Thymus (tissue), 11 donors: ENCODE data around the gene FUT8. TPM values are rescaled to one million over a fixed set of nuclear protein-coding genes. Genes with fewer than 3 reads are reported as not detected.
A peak's percentile ranks its signal among the peaks of the same experiment; 100 is the strongest.

Experiments
- DNase-seq, 9 donors: peaks; one replicate each; pipeline ENCODE4 v3.0.0-alpha.2; 2013; ENCODE audit warnings: low spot score in 9 of 9, low read depth in 6 of 9, missing footprints in 1 of 9
- H3K27ac ChIP-seq, 2 donors: one replicate each; pipeline ENCODE4 v1.5.1; 2013; ENCODE audit warnings: control low read depth in 1 of 2, low read depth in 1 of 2, low read length in 1 of 2, mild to moderate bottlenecking in 1 of 2, moderate library complexity in 1 of 2
- H3K27me3 ChIP-seq, 2 donors: one replicate each; pipeline ENCODE4 v1.5.1; 2013; ENCODE audit warnings: low read length in 1 of 2; ENCODE audit not compliant: control insufficient read depth in 2 of 2, insufficient read depth in 1 of 2
- H3K36me3 ChIP-seq, 2 donors: one replicate each; pipeline ENCODE4 v1.5.1; 2013; ENCODE audit warnings: low read length in 1 of 2, mild to moderate bottlenecking in 1 of 2, moderate library complexity in 1 of 2; ENCODE audit not compliant: control insufficient read depth in 2 of 2, insufficient read depth in 2 of 2
- H3K4me1 ChIP-seq, 2 donors: one replicate each; pipeline ENCODE4 v1.5.1; 2013; ENCODE audit warnings: low read length in 2 of 2; ENCODE audit not compliant: control insufficient read depth in 2 of 2, insufficient read depth in 2 of 2
- H3K4me3 ChIP-seq, 2 donors: one replicate each; pipeline ENCODE4 v1.5.1; 2013; ENCODE audit warnings: low read length in 2 of 2, control low read depth in 1 of 2, mild to moderate bottlenecking in 1 of 2
- H3K9me3 ChIP-seq, 2 donors: one replicate each; pipeline ENCODE4 v1.5.1; 2013; ENCODE audit warnings: low read length in 1 of 2, mild to moderate bottlenecking in 1 of 2; ENCODE audit not compliant: control insufficient read depth in 2 of 2, insufficient read depth in 1 of 2
- WGBS: extraction: QIAGEN DNeasy Blood & Tissue Kit; methylation state at CpG from one replicate; pipeline ENCODE4 v1.1.7; 2013; 5-methylcytosine and 5-hydroxymethylcytosine counted together
- polyA plus RNA-seq: library from polyadenylated mRNA; stranded (reverse); fragments of 200-250 nt; gene quantifications from one replicate; pipeline ENCODE4 v1.2.3, GENCODE V29; 2013
- total RNA-seq: library from RNA; stranded (reverse); fragments of 120-200 nt; gene quantifications from one replicate; pipeline ENCODE4 v1.2.4, GENCODE V29; 2013
- donor health status: healthy.

FUT8 gene
- total and polyA plus RNA-seq, 2 donors, result 15.0 to 35.2 TPM

DNA sequence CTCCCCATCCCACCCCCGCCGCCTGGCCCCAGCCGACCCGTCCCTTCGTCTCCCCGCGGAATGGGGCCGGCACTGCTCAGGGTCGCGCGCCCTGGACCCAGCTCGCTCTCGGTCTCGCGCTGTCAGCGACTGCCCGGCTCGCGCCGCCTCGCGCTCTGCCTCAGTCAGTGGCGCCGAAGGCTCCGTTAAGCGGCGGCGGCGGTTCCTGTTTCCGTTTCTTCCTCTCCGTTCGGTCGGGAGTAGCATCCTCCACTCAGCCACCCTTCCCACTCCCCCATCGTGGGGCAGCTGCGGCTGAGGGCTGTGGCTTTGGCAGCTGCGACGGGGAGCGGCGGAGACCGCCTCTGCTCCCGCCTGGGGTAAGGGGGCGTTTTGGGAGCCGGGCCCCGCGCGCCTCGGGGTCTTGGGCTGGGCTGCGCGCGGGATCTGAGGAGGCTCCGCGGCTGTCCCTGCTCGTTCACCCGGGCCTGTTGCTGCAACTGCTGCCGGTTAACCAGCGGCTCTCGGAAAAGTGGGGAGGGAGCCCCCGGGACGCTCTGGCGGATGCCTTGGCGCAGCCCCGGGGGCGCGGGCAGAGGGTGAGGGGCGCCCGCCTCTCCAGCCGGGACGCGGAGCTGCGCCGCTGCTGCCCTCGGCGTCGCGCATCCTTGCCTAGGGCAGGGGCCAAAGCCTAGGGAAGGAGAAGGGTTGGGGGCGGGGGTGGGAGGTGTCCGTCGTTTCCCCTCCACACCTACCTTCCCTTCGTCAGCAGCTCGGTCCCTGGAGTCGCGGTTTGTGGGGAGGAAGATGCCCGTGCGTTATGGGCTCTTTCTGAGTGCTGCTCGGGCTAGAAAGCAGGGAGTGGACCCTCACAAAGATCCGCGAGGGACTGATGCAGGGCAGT, 567 bp downstream of the FUT8 start:
- H3K27ac ChIP-seq, result peak overlapping the region; percentile 94
- no peaks in the 10 kb centered on the region for H3K27me3 ChIP-seq
- H3K4me3 ChIP-seq, result peak overlapping the region; percentile 91 to 92
- DNase-seq, result peak in 7 of 9 donors; percentile 37 to 84 (median 58)
- H3K36me3 ChIP-seq, result no peaks in the 10 kb centered on the region
- WGBS, result under 1% methylated on average over 87 of the region's 87 CpGs
- peaks cover 9% of the 10 kb centered on the region in 2 donors for H3K4me1 ChIP-seq
- no peaks in the 10 kb centered on the region for H3K9me3 ChIP-seq

DNA sequence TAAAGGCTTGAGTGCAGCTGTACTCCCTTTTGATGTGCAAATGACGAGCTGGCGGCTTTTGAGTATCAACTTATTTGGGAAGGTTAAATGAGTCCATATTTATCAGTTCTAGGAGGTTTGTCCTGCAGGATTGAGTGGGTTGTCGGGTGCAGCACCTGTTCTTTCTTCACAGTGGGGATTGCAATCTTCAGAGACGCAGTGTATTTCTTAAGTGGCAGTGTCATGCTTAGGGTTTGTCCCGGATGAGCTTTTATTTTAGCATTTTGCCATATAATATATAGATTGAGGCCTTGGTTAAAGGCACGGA, 1.2 kb downstream of the FUT8 start:
- H3K27ac ChIP-seq, result peak overlapping the region; percentile 63 to 64
- no peaks in the 10 kb centered on the region for H3K9me3 ChIP-seq
- peak overlapping the region; percentile 91 to 92 for H3K4me3 ChIP-seq
- DNase-seq, result peak in 5 of 9 donors; percentile 4 to 57 (median 27)
- 15% methylated on average over 6 of the region's 6 CpGs for WGBS
- no peaks in the 10 kb centered on the region for H3K27me3 ChIP-seq
- H3K4me1 ChIP-seq, result peaks cover 9% of the 10 kb centered on the region in 2 donors
- no peaks in the 10 kb centered on the region for H3K36me3 ChIP-seq

DNA sequence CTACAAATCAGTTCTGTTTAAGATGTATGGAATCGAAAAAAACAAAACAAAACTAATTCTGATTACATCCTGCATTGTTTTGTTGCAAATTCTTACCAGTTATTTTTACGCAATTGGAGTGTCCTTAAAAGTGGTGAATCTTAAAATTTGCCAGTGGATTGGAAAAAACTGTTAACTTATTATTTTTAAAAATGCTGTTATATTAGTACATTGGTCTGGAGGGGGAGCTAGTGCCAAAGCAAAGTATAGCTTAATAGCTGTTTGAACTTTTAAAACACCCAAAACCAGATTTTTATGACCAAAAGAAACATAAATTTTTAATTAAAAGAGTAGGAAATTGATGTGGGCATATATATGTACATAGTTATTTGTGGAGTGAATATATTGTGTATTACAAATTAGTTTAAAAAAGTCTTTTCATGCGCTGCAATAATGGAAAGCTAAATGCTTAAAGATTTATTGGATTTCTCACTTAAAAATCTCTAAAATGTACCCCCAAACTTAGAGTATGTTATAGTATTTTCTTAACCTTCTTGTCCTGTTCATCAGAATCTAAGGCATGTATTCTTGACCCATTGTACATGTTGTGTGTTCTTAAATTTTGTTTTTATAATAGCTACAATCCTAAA, 2.5 kb downstream of the FUT8 start:
- Histone ChIP-seq H3K27me3 (no peaks in the 10 kb centered on the region), H3K27ac (no peak overlapping the region), H3K4me3 (no peak overlapping the region), H3K9me3 (no peaks in the 10 kb centered on the region), H3K4me1 (peaks cover 9% of the 10 kb centered on the region in 2 donors), H3K36me3 (no peaks in the 10 kb centered on the region)
- 90% methylated on average over 3 of the region's 3 CpGs for WGBS
- peak in 3 of 9 donors; percentile 9 to 57 (median 35) for DNase-seq

DNA sequence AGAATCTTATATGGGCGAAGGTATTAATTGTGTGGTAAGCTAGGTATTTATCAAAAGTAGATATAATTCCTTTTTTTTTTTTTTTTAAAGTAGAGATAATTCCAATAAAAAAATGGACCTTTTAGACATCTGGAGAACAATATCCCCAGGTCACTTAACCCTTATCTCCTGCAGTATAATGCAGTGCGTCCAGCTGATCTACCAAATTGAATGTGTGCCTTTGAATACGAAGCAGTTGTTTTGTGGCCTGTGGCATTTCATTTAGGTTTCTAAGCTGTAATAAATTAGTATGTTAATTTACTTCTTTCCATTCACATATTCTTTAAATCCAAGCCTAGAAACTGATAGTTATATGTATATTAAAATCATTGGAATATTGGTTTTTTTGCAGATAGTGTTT, 3.1 kb downstream of the FUT8 start:
- peaks cover 9% of the 10 kb centered on the region in 2 donors for H3K4me1 ChIP-seq
- no peaks in the 10 kb centered on the region for H3K27me3 ChIP-seq
- no peaks in the 10 kb centered on the region for H3K9me3 ChIP-seq
- H3K4me3 ChIP-seq, result no peak overlapping the region
- WGBS, result 96% methylated on average over 3 of the region's 3 CpGs
- no peak for DNase-seq
- no peaks in the 10 kb centered on the region for H3K36me3 ChIP-seq
- no peak overlapping the region for H3K27ac ChIP-seq

DNA sequence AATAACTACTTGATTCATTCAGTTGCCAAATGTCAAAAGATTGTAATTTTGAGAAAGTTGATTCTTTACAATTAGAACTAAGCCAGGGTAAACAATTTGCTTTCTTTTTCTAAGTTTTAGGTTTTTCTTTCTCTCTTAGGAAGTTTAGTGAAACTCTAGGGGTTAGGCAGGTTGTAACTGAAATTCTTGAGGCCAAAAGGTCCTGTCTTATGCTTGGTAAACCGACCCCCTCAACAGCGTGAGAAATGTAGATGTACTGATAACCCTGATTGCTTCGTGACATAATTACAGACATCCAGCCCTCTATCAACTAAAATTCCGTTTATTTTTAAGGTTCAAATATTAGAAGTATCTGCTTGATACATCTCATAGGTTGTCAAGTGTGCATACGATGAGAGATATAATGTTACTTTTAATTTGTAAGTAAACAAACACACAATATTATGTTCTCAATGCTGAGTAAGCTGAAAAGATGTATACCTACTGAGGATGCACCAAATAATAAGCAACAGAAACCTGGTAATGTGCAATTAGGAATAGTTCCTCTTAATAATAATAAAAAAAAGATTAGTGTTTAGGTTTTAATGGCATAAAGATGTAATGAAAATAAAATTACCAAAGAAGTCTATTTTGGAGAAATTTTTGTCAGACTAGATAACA, 7.2 kb downstream of the FUT8 start:
- no peaks in the 10 kb centered on the region for H3K9me3 ChIP-seq
- WGBS, result 90% methylated on average over 5 of the region's 5 CpGs
- no peak for DNase-seq

DNA sequence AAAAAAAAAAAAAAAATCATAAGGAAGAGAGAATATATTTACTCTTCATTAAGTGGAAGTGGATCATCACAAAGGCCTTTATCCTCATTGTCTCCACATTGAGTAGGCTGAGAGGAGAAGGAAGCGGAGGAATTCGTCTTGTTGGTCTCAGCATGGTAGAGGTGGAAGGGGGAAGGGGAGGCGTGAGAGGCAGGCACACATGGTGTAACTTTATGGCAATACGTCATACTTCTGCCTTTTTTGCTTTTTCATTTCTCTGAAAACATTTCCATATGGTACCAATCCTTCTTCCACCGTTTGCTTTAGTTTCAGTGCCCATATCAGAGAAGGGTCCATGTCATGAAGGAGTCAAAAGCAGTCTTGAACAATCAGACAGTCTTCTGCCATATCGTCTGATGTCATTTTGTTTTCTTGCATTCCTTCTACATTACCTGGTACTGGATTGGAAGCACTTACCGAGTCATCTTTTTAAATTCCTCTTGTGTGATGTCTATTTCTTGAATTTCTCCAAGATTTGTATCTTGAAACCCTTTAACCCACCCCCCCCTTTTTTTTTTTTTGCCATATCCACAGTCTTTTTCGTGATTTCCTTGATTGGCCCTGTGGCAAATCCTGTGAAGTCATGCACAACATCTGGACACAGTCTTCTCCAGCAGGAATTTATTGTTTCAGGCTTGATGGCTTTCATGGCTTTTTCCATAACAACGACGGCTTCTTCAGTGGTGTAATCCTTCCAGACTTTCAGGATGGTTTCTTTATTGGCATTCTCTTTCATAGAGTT, 8.9 kb downstream of the FUT8 start:
- no peak overlapping the region for H3K27ac ChIP-seq

More for the DNA sequence above, 7.2 kb downstream of the FUT8 start:
- no peak overlapping the region for H3K27ac ChIP-seq
- no peaks in the 10 kb centered on the region for H3K36me3 ChIP-seq
- no peak overlapping the region for H3K4me3 ChIP-seq
- no peaks in the 10 kb centered on the region for H3K4me1 ChIP-seq
- no peaks in the 10 kb centered on the region for H3K27me3 ChIP-seq

DNA sequence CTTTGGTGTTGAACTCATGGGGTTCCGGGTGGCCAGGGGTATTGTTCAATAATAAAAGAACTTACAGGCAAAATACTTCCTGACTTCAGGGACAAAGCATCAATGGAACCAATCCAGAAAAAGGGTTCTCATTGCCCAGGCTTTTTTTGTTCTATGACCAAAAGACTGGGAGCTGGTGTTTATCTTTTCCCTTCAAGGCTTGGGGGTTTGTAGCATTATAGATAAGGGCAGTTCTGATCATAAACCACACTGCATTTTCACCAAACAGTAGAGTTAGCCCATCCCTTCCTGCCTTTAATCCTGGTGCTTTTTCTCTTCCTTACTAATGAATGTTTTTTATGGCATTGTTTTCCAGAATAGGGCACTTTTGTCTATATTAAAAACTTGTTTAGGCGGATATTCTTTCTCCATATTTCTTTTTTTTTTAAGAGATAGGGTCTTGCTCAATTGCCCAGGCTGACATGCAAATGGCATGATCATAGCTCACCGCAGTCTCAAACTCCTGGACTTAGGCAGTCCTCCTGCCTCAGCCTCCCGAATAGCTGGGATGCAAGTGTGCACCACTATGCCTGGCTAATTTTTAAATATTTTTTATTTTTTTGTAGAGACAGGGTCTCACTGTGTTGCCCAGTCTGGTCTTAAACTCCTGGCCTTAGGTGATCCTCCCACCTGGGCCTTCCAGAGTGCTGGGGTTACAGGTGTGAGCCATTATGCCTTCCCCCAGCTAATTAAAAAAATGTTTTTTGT, 9.7 kb downstream of the FUT8 start:
- no peaks in the 10 kb centered on the region for H3K9me3 ChIP-seq
- no peak overlapping the region for H3K27ac ChIP-seq
- no peaks in the 10 kb centered on the region for H3K36me3 ChIP-seq
- no peaks in the 10 kb centered on the region for H3K4me1 ChIP-seq
- WGBS, result 98% methylated on average over 4 of the region's 4 CpGs
- no peak overlapping the region for H3K4me3 ChIP-seq
- DNase-seq, result no peak
- no peaks in the 10 kb centered on the region for H3K27me3 ChIP-seq

More for the DNA sequence above, 8.9 kb downstream of the FUT8 start:
- whole genome bisulfite sequencing, result 96% methylated on average over 10 of the region's 10 CpGs
- DNase-seq, result no peak
- H3K4me1 ChIP-seq, result no peaks in the 10 kb centered on the region
- H3K9me3 ChIP-seq, result no peaks in the 10 kb centered on the region
- no peak overlapping the region for H3K4me3 ChIP-seq
- H3K27me3 ChIP-seq, result no peaks in the 10 kb centered on the region
- H3K36me3 ChIP-seq, result no peaks in the 10 kb centered on the region

DNA sequence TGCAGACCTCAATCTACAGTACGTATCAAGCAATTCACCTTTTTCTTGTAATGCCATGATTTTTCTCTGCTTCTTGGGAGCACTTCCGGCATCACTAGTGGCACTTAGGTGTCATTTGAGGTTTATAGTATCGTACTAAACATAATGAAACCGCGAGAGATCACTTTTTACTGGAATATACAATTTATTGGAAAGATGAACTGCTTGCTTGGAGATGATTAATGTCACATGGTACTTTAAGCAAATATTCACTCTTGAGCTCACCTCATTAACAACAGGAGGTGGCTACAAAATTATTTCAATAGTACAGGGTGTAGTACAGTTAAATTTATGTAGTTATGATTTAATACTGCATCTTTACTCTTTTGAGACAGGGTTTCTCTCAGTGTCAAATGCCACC, 11.5 kb downstream of the FUT8 start:
- H3K9me3 ChIP-seq, result no peaks in the 10 kb centered on the region
- WGBS, result 96% methylated on average over 5 of the region's 5 CpGs
- H3K27ac ChIP-seq, result no peak overlapping the region
- H3K4me3 ChIP-seq, result no peak overlapping the region
- H3K4me1 ChIP-seq, result no peaks in the 10 kb centered on the region
- no peaks in the 10 kb centered on the region for H3K36me3 ChIP-seq
- no peak for DNase-seq
- H3K27me3 ChIP-seq, result no peaks in the 10 kb centered on the region
